Epithelial cell of proximal tubule (primary cell): ENCODE data around the gene STIM2. TPM values are rescaled to one million over a fixed set of nuclear protein-coding genes. Genes with fewer than 3 reads are reported as not detected.
"Not testable (repeated sequence)": the region's sequence is repeated elsewhere in the genome, so short reads cannot be mapped to it uniquely, and the experiment has no call there.

ENCODE experiments used
- DNase-seq: peaks from one replicate; pipeline ENCODE4 v3.0.0-alpha.2; 2011; ENCODE audit warnings: low read depth
- H3K4me3 ChIP-seq: 2 replicates; pipeline ENCODE4 v1.5.1; 2011; ENCODE audit warnings: low read depth, mild to moderate bottlenecking, low read length
- total RNA-seq: library from RNA; depleted of rRNA; stranded (reverse); fragments of >200 nt; gene quantifications from 2 replicates; pipeline ENCODE4 v1.2.3, GENCODE V29; 2015
- TF ChIP-seq, protein P1 (sequence below): conservative IDR thresholded peaks from 2 replicates; pipeline ENCODE4 v1.5.1; 2012; ENCODE audit warnings: low read depth, mild to moderate bottlenecking, low read length

The STIM2 gene
- total RNA-seq, 1 donor from 2014 or later, result 7.0 TPM

DNA sequence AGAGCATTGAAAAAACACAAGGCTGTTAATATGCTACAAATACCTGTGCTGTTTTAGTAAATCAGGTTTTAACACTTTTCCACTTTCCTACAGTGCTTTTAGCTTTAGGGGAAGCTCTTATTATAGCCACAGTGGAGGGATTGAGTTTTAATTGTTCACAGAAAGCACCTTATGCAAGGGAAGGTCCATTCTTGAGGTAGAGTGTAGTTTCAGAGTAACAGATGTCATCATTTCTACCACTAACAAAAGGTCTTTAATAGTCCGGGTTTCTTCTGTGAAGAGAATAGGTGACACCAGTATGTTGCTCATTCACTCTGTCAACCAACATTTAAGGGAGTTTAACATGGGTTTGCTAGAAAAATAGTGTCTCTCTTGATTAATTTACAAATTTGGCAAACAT, 104.4 kb downstream of the STIM2 start:
- TF ChIP-seq, protein P1, sequence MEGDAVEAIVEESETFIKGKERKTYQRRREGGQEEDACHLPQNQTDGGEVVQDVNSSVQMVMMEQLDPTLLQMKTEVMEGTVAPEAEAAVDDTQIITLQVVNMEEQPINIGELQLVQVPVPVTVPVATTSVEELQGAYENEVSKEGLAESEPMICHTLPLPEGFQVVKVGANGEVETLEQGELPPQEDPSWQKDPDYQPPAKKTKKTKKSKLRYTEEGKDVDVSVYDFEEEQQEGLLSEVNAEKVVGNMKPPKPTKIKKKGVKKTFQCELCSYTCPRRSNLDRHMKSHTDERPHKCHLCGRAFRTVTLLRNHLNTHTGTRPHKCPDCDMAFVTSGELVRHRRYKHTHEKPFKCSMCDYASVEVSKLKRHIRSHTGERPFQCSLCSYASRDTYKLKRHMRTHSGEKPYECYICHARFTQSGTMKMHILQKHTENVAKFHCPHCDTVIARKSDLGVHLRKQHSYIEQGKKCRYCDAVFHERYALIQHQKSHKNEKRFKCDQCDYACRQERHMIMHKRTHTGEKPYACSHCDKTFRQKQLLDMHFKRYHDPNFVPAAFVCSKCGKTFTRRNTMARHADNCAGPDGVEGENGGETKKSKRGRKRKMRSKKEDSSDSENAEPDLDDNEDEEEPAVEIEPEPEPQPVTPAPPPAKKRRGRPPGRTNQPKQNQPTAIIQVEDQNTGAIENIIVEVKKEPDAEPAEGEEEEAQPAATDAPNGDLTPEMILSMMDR, result no peak
- no peak overlapping the region for H3K4me3 ChIP-seq
- DNase-seq, result no peak

- not testable (repeated sequence) for DNase-seq, H3K4me3 ChIP-seq
Observed at GRCh38 chr4:26975464-26976181, 115.0 kb downstream of the STIM2 start.

DNA sequence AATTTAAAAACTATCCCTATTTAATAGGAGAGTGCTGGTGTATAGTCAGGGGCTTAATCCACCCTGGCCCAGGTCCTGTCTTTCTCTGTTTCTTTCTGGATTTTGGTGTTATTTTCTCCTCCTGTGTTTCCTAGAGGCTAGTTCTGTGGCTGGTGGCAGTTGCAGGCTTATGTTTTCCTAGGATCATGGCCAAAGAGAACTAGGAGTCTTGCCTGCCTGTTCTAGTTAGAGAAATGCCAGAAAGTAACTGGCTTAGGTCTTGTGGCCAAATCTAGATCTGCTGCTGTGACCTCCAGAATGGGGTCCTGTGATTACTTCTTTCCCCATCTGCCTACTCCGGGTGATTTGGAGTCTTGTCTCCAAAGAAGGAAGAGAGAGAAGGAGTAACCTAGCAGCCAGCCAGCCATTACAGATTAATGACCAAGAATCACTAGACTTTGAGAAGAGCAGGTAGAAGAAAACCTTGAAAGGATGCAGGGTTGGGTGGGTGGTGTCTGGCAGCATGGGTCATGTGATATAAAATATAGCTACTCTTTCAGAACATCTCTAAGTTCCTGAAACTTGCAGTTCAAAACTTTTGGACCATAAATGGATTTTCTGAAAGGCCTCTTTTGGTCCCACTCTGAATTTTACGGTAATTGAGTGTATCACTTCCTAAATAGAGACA, 117.9 kb downstream of the STIM2 start:
- H3K4me3 ChIP-seq, result no peak overlapping the region
- DNase-seq, result no peak
- TF ChIP-seq, protein P1, result no peak

GRCh38 chr4:26984896-26985295, 124.3 kb downstream of the STIM2 start:
- no peak for DNase-seq
- TF ChIP-seq, protein P1, result no peak
- H3K4me3 ChIP-seq, result no peak overlapping the region

GRCh38 chr4:26985873-26986272, 125.2 kb downstream of the STIM2 start:
- no peak for DNase-seq
- no peak overlapping the region for H3K4me3 ChIP-seq
- TF ChIP-seq, protein P1, result no peak

GRCh38 chr4:26987191-26987590, 126.5 kb downstream of the STIM2 start:
- TF ChIP-seq, protein P1, result no peak
- DNase-seq, result no peak
- no peak overlapping the region for H3K4me3 ChIP-seq

DNA sequence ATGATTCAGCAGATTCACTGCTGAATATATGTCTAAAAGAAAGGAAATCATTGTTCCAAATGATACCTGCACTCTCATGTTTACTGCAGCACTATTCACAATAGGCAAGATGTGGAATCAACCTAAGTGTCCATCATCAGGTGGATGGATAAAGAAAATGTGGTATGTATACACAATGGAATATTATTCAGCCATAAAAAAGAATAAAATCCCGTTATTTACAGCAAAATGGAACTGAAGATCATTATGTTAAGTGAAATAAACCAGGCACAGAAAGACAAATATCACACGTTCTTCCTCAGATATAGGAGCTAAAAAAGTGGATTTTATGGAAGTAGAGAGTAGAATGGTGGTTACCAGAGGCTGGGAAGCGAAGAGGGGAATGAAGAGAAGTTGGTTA, 130.4 kb downstream of the STIM2 start:
- TF ChIP-seq, protein P1, result no peak

More for the DNA sequence above, 130.4 kb downstream of the STIM2 start:
- no peak for DNase-seq
- no peak overlapping the region for H3K4me3 ChIP-seq
